ENCODE results near the gene ESD.

Gene ESD

GRCh38 chr13:46745062-46745461 lies 51.9 kb downstream of the ESD start:
- no peaks in the 10 kb centered on the region for H3K36me3 ChIP-seq
- H3K9me3 ChIP-seq (ENCODE audit: severe bottlenecking) = no peaks in the 10 kb centered on the region
- H3K27ac ChIP-seq = no peak overlapping the region
- no peak for TF ChIP-seq CTCF (IDR thresholded peaks at IDR 0.05; ENCODE audit: low read depth, low read length)
- no peaks in the 10 kb centered on the region for H3K27me3 ChIP-seq (ENCODE audit: insufficient read depth, low read depth, severe bottlenecking)
- H3K4me3 ChIP-seq (ENCODE audit: low read depth, low read length) = no peak overlapping the region
- no peak for DNase-seq

- no peak for DNase-seq
- Histone ChIP-seq H3K4me3 (ENCODE audit: low read depth, low read length) (no peak overlapping the region), H3K27me3 (ENCODE audit: insufficient read depth, low read depth, severe bottlenecking) (no peaks in the 10 kb centered on the region), H3K27ac (no peak overlapping the region), H3K36me3 (no peaks in the 10 kb centered on the region), H3K9me3 (ENCODE audit: severe bottlenecking) (no peaks in the 10 kb centered on the region)
- no peak for TF ChIP-seq CTCF (IDR thresholded peaks at IDR 0.05; ENCODE audit: low read depth, low read length)
These were observed 53.8 kb downstream of the ESD start for GRCh38 chr13:46743191-46743590.

GRCh38 chr13:46739447-46740098 lies 57.4 kb downstream of the ESD start:
- H3K27me3 ChIP-seq (ENCODE audit: insufficient read depth, low read depth, severe bottlenecking) = no peaks in the 10 kb centered on the region
- H3K9me3 ChIP-seq (ENCODE audit: severe bottlenecking) = no peaks in the 10 kb centered on the region
- DNase-seq = no peak
- no peak overlapping the region for H3K4me3 ChIP-seq (ENCODE audit: low read depth, low read length)
- no peak overlapping the region for H3K27ac ChIP-seq
- TF ChIP-seq CTCF (IDR thresholded peaks at IDR 0.05; ENCODE audit: low read depth, low read length) = no peak
- no peaks in the 10 kb centered on the region for H3K36me3 ChIP-seq

- Histone ChIP-seq H3K4me3 (ENCODE audit: low read depth, low read length) (no peak overlapping the region), H3K36me3 (no peaks in the 10 kb centered on the region), H3K9me3 (ENCODE audit: severe bottlenecking) (no peaks in the 10 kb centered on the region), H3K27ac (no peak overlapping the region), H3K27me3 (ENCODE audit: insufficient read depth, low read depth, severe bottlenecking) (no peaks in the 10 kb centered on the region)
- TF ChIP-seq CTCF (IDR thresholded peaks at IDR 0.05; ENCODE audit: low read depth, low read length) = no peak
- DNase-seq = no peak
These were observed 58.2 kb downstream of the ESD start for GRCh38 chr13:46738766-46739165.

- no peak for DNase-seq
These were observed 58.9 kb downstream of the ESD start for GRCh38 chr13:46738055-46738454.

More at GRCh38 chr13:46738055-46738454, 58.9 kb downstream of the ESD start:
- no peaks in the 10 kb centered on the region for H3K27me3 ChIP-seq (ENCODE audit: insufficient read depth, low read depth, severe bottlenecking)
- no peak overlapping the region for H3K27ac ChIP-seq
- no peak overlapping the region for H3K4me3 ChIP-seq (ENCODE audit: low read depth, low read length)
- H3K36me3 ChIP-seq = no peaks in the 10 kb centered on the region
- H3K9me3 ChIP-seq (ENCODE audit: severe bottlenecking) = no peaks in the 10 kb centered on the region
- TF ChIP-seq CTCF (IDR thresholded peaks at IDR 0.05; ENCODE audit: low read depth, low read length) = no peak
